Vagina (tissue), 2 donors: Measurements from ENCODE around the gene STN1. TPM values are rescaled to one million over a fixed set of nuclear protein-coding genes. Genes with fewer than 3 reads are reported as not detected.

Source experiments
- DNase-seq, 2 donors: peaks; one replicate each; pipeline ENCODE4 v3.0.0-alpha.2; 2017; ENCODE audit errors: extremely low spot score in 2 of 2
- H3K27ac ChIP-seq: fragments of 200-600 bp; sonication (generic); one replicate; pipeline ENCODE4 v1.5.1; 2019
- H3K27me3 ChIP-seq: fragments of 200-600 bp; sonication (generic); one replicate; pipeline ENCODE4 v1.5.1; 2019
- H3K36me3 ChIP-seq, 2 donors: fragments of 200-600 bp; sonication (generic); one replicate each; pipeline ENCODE4 v1.5.1; 2017 to 2019
- H3K4me1 ChIP-seq: fragments of 200-600 bp; sonication (generic); one replicate; pipeline ENCODE4 v1.5.1; 2019
- H3K4me3 ChIP-seq, 2 donors: fragments of 200-600 bp; sonication (generic); 1 replicate in 1 of 2; 2 replicates in 1 of 2; pipeline ENCODE4 v1.5.1; 2016 to 2019
- H3K9me3 ChIP-seq: fragments of 200-600 bp; sonication (generic); one replicate; pipeline ENCODE4 v1.5.1; 2019
- POLR2A ChIP-seq, 2 donors: fragments of 450-650 bp; IDR thresholded peaks; one replicate each; pipeline ENCODE4 v1.6.1; 2017; ENCODE audit warnings: antibody characterized with exemption in 2 of 2, mild to moderate bottlenecking in 2 of 2, moderate library complexity in 2 of 2
- POLR2AphosphoS5 ChIP-seq, 2 donors: sonication (generic); formaldehyde crosslinking; IDR thresholded peaks; one replicate each; pipeline ENCODE4 v1.9.0; 2017; ENCODE audit warnings: antibody characterized with exemption in 2 of 2, mild to moderate bottlenecking in 2 of 2, low read depth in 1 of 2; ENCODE audit not compliant: insufficient read depth in 1 of 2
- intact Hi-C: fragments of 100-400 bp; cut with DNase I; formaldehyde crosslinking; loops from one replicate; pipeline ENCODE4 v1.15.1; 2023
- total RNA-seq: library from RNA; depleted of rRNA; stranded (reverse); fragments of >200 nt; gene quantifications from one replicate; pipeline ENCODE4 v1.2.3, GENCODE V29; 2016
- TF ChIP-seq, protein P1 (sequence below), 3 experiments: fragments of 450-650 bp in 2 of 3; fragments of 200-600 bp in 1 of 3; sonication (generic) in 1 of 3; IDR thresholded peaks; one replicate each; pipeline ENCODE4 v1.5.1; 2017 to 2019; ENCODE audit warnings: antibody characterized with exemption in 3 of 3, mild to moderate bottlenecking in 2 of 3, moderate library complexity in 2 of 3

Gene STN1
- total RNA-seq, 1 donor from 2014 or later = 22.3 TPM

- peaks cover 76% of the 10 kb centered on the region for H3K4me1 ChIP-seq
- no peaks in the 10 kb centered on the region for H3K36me3 ChIP-seq
- no peak for TF ChIP-seq POLR2AphosphoS5 (IDR thresholded peaks at IDR 0.05; ENCODE audit: insufficient read depth in 1 of 2, low read depth in 1 of 2)
- TF ChIP-seq POLR2A (IDR thresholded peaks at IDR 0.05) = no peak
- TF ChIP-seq, protein P1, sequence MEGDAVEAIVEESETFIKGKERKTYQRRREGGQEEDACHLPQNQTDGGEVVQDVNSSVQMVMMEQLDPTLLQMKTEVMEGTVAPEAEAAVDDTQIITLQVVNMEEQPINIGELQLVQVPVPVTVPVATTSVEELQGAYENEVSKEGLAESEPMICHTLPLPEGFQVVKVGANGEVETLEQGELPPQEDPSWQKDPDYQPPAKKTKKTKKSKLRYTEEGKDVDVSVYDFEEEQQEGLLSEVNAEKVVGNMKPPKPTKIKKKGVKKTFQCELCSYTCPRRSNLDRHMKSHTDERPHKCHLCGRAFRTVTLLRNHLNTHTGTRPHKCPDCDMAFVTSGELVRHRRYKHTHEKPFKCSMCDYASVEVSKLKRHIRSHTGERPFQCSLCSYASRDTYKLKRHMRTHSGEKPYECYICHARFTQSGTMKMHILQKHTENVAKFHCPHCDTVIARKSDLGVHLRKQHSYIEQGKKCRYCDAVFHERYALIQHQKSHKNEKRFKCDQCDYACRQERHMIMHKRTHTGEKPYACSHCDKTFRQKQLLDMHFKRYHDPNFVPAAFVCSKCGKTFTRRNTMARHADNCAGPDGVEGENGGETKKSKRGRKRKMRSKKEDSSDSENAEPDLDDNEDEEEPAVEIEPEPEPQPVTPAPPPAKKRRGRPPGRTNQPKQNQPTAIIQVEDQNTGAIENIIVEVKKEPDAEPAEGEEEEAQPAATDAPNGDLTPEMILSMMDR (IDR thresholded peaks at IDR 0.05) = no peak
- DNase-seq = no peak
- H3K27ac ChIP-seq = peak overlapping the region; percentile 76
- no peaks in the 10 kb centered on the region for H3K9me3 ChIP-seq
- no peaks in the 10 kb centered on the region for H3K27me3 ChIP-seq
- no peak overlapping the region for H3K4me3 ChIP-seq
- intact Hi-C loops = no loop called here
These were observed 74.0 kb downstream of the STN1 start for GRCh38 chr10:103843854-103844570.

GRCh38 chr10:103843045-103843444 is 74.9 kb downstream of the STN1 start:
- intact Hi-C loops = no loop called here
- H3K27me3 ChIP-seq = no peaks in the 10 kb centered on the region
- no peaks in the 10 kb centered on the region for H3K9me3 ChIP-seq
- H3K27ac ChIP-seq = peak overlapping the region; percentile 76
- no peaks in the 10 kb centered on the region for H3K36me3 ChIP-seq
- H3K4me1 ChIP-seq = peaks cover 76% of the 10 kb centered on the region
- DNase-seq = no peak
- TF ChIP-seq POLR2AphosphoS5 (IDR thresholded peaks at IDR 0.05; ENCODE audit: insufficient read depth in 1 of 2, low read depth in 1 of 2) (no peak), POLR2A (IDR thresholded peaks at IDR 0.05) (no peak)
- TF ChIP-seq, protein P1 (IDR thresholded peaks at IDR 0.05) = no peak
- H3K4me3 ChIP-seq = no peak overlapping the region

- Histone ChIP-seq H3K9me3 (no peaks in the 10 kb centered on the region), H3K4me3 (no peak overlapping the region), H3K4me1 (peaks cover 78% of the 10 kb centered on the region), H3K27ac (no peak overlapping the region), H3K27me3 (no peaks in the 10 kb centered on the region), H3K36me3 (no peaks in the 10 kb centered on the region)
- DNase-seq = no peak
- no peak for TF ChIP-seq POLR2A (IDR thresholded peaks at IDR 0.05)
- TF ChIP-seq POLR2AphosphoS5 (IDR thresholded peaks at IDR 0.05; ENCODE audit: insufficient read depth in 1 of 2, low read depth in 1 of 2) = no peak
- TF ChIP-seq, protein P1 (IDR thresholded peaks at IDR 0.05) = no peak
- intact Hi-C loops = no loop called here
These were observed 75.4 kb downstream of the STN1 start for GRCh38 chr10:103842605-103843004.

DNA sequence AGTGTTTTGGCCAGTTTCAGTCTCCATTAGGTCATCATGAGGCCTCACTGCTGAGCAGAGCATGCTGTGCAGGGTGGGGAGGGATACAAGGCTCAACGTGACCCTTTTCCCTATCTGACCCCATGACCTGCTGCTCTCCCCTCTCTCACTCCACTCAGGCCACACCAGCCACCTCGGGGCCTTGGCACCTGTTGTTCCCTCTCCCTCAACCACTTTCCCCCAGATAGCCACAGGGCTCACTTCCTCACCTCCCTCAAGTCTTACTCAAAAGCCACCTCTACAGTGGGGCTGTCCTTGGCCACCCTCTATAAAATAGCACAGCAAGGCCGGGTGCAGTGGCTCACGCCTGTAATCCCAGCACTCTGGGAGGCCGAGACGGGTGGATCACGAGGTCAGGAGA is 76.5 kb downstream of the STN1 start:
- Histone ChIP-seq H3K27ac (no peak overlapping the region), H3K4me1 (peaks cover 81% of the 10 kb centered on the region), H3K36me3 (no peaks in the 10 kb centered on the region), H3K4me3 (no peak overlapping the region), H3K9me3 (no peaks in the 10 kb centered on the region), H3K27me3 (no peaks in the 10 kb centered on the region)
- TF ChIP-seq POLR2AphosphoS5 (IDR thresholded peaks at IDR 0.05; ENCODE audit: insufficient read depth in 1 of 2, low read depth in 1 of 2) = no peak
- no peak for TF ChIP-seq POLR2A (IDR thresholded peaks at IDR 0.05)
- TF ChIP-seq, protein P1 (IDR thresholded peaks at IDR 0.05) = no peak
- DNase-seq = no peak
- intact Hi-C loops = no loop called here

- intact Hi-C loops = no loop called here
- no peak for TF ChIP-seq POLR2AphosphoS5 (IDR thresholded peaks at IDR 0.05; ENCODE audit: insufficient read depth in 1 of 2, low read depth in 1 of 2)
- TF ChIP-seq, protein P1 (IDR thresholded peaks at IDR 0.05) = no peak
- TF ChIP-seq POLR2A (IDR thresholded peaks at IDR 0.05) = no peak
- H3K36me3 ChIP-seq = no peaks in the 10 kb centered on the region
- H3K9me3 ChIP-seq = no peaks in the 10 kb centered on the region
- no peak for DNase-seq
- no peaks in the 10 kb centered on the region for H3K27me3 ChIP-seq
- H3K4me1 ChIP-seq = peaks cover 77% of the 10 kb centered on the region
- no peak overlapping the region for H3K4me3 ChIP-seq
- H3K27ac ChIP-seq = no peak overlapping the region
These were observed 77.3 kb downstream of the STN1 start for GRCh38 chr10:103840740-103841070.
